ENCODE results near the gene TOMM20. TPM values are rescaled to one million over a fixed set of nuclear protein-coding genes. Genes with fewer than 3 reads are reported as not detected.

TOMM20 gene
- total RNA-seq, 1 experiment from 2014 or later: 184 TPM

GRCh38 chr1:235149824-235150223 is 21.2 kb upstream of the TOMM20 start:
- Histone ChIP-seq H3K27ac (ENCODE audit: low read depth, low read length) (no peak overlapping the region), H3K4me1 (ENCODE audit: control insufficient read depth in 1 of 2, insufficient read depth in 2 of 2, low read length in 2 of 2) (no peaks in the 10 kb centered on the region), H3K4me3 (replicated peaks in 1 of 2; ENCODE audit: low read depth in 1 of 2, low read length in 2 of 2) (no peak overlapping the region), H3K27me3 (ENCODE audit: insufficient read depth, low read length) (no peaks in the 10 kb centered on the region), H2AFZ (ENCODE audit: low read depth, low read length, poor library complexity, severe bottlenecking) (no peak overlapping the region), H3K36me3 (ENCODE audit: control insufficient read depth in 1 of 2, insufficient read depth in 2 of 2, low read length in 2 of 2) (peaks cover 46% of the 10 kb centered on the region in 2 experiments), H4K20me1 (ENCODE audit: insufficient read depth) (peaks cover 3% of the 10 kb centered on the region; the same call in 1 of the 2 replicates), H3K9me3 (ENCODE audit: control insufficient read depth in 1 of 2, insufficient read depth in 1 of 2, low read depth in 1 of 2, low read length in 2 of 2) (no peaks in the 10 kb centered on the region), H3K9me2 (ENCODE audit: insufficient read depth) (no peaks in the 10 kb centered on the region), H3K9ac (ENCODE audit: low read length) (no peak overlapping the region), H3K79me2 (ENCODE audit: insufficient read depth, low read length) (peaks cover 41% of the 10 kb centered on the region), H3K4me2 (ENCODE audit: low read length) (no peak overlapping the region)
- ChIA-PET POLR2A (no interaction called here), CTCF (no interaction called here), RAD21 (ENCODE audit: low non-redundant PET in 1 of 2, low total read pairs in 2 of 2, uncharacterized antibody in 2 of 2, unreplicated experiment in 2 of 2) (no interaction called here)
- TF ChIP-seq POLR2A (IDR thresholded peaks at IDR 0.05; ENCODE audit: borderline replicate concordance, extremely low read depth, insufficient read depth, insufficient read length) (no peak), RAD21 (IDR thresholded peaks at IDR 0.05; ENCODE audit: low read depth) (no peak), SIN3A (IDR thresholded peaks at IDR 0.05; ENCODE audit: low read depth) (no peak), JUND (IDR thresholded peaks at IDR 0.05) (no peak), ELF1 (IDR thresholded peaks at IDR 0.05; ENCODE audit: borderline replicate concordance, low read depth) (no peak)
- BruUV-seq (replicated peaks): no TSS peak
- ATAC-seq: no peak
- DNase-seq (ENCODE audit: low read depth, low spot score): no peak
- intact Hi-C loops (cut with micrococcal nuclease): no loop called here

GRCh38 chr1:235147269-235147668 is 18.6 kb upstream of the TOMM20 start:
- Histone ChIP-seq H3K9me2 (ENCODE audit: insufficient read depth) (no peaks in the 10 kb centered on the region), H3K27me3 (ENCODE audit: insufficient read depth, low read length) (no peaks in the 10 kb centered on the region), H3K36me3 (ENCODE audit: control insufficient read depth in 1 of 2, insufficient read depth in 2 of 2, low read length in 2 of 2) (peaks cover 33 to 38% of the 10 kb centered on the region in 2 experiments), H3K79me2 (ENCODE audit: insufficient read depth, low read length) (peaks cover 40% of the 10 kb centered on the region), H3K4me3 (replicated peaks in 1 of 2; ENCODE audit: low read depth in 1 of 2, low read length in 2 of 2) (no peak overlapping the region), H3K4me1 (ENCODE audit: control insufficient read depth in 1 of 2, insufficient read depth in 2 of 2, low read length in 2 of 2) (no peaks in the 10 kb centered on the region), H3K9me3 (ENCODE audit: control insufficient read depth in 1 of 2, insufficient read depth in 1 of 2, low read depth in 1 of 2, low read length in 2 of 2) (no peaks in the 10 kb centered on the region), H4K20me1 (ENCODE audit: insufficient read depth) (peaks cover 6% of the 10 kb centered on the region; the same call in 1 of the 2 replicates), H3K9ac (ENCODE audit: low read length) (no peak overlapping the region), H2AFZ (ENCODE audit: low read depth, low read length, poor library complexity, severe bottlenecking) (no peak overlapping the region), H3K4me2 (ENCODE audit: low read length) (no peak overlapping the region), H3K27ac (ENCODE audit: low read depth, low read length) (no peak overlapping the region)
- ATAC-seq: no peak
- DNase-seq (ENCODE audit: low read depth, low spot score): no peak
- BruUV-seq (replicated peaks): no TSS peak
- ChIA-PET CTCF (no interaction called here), RAD21 (ENCODE audit: low non-redundant PET in 1 of 2, low total read pairs in 2 of 2, uncharacterized antibody in 2 of 2, unreplicated experiment in 2 of 2) (no interaction called here), POLR2A (no interaction called here)
- no peak for TF ChIP-seq ELF1 (IDR thresholded peaks at IDR 0.05; ENCODE audit: borderline replicate concordance, low read depth)
- no peak for TF ChIP-seq POLR2AphosphoS5 (IDR thresholded peaks at IDR 0.05; ENCODE audit: low read depth, low read length)
- intact Hi-C loops (cut with micrococcal nuclease): no loop called here
